SK-N-SH treated with all-trans-retinoic acid at 6 μM for 48 hours (cell line): ENCODE results near the gene FAM185A.

Source experiments
- ATAC-seq: fragments of 200-7000 bp; cut with Tn5 transposase; 3 replicates; pipeline ENCODE4 v1.9.1; 2020; ENCODE audit warnings: mild to moderate bottlenecking, moderate library complexity
- CSDC2 ChIP-seq: fragments of 250-450 bp; sonication (Bioruptor Pico); IDR thresholded peaks from 2 replicates; pipeline ENCODE4 v1.5.0; 2020; ENCODE audit warnings: mild to moderate bottlenecking, moderate library complexity
- ESRRG ChIP-seq: fragments of 250-450 bp; sonication (Bioruptor Pico); IDR thresholded peaks from 2 replicates; pipeline ENCODE4 v1.6.1; 2021; ENCODE audit warnings: mild to moderate bottlenecking
- ISL1 ChIP-seq: fragments of 250-450 bp; sonication (Bioruptor Pico); IDR thresholded peaks from 2 replicates; pipeline ENCODE4 v2.1.2; 2022; ENCODE audit warnings: mild to moderate bottlenecking, moderate library complexity
- OSR1 ChIP-seq: fragments of 250-450 bp; sonication (Bioruptor Pico); IDR thresholded peaks from 2 replicates; pipeline ENCODE4 v1.8.0; 2022; ENCODE audit warnings: moderate library complexity, mild to moderate bottlenecking, inconsistent platforms
- SNAI2 ChIP-seq: fragments of 250-450 bp; sonication (Bioruptor Pico); IDR thresholded peaks from 2 replicates; pipeline ENCODE4 v1.5.0; 2020; ENCODE audit warnings: mild to moderate bottlenecking, moderate library complexity
- TCF4 ChIP-seq: fragments of 250-450 bp; sonication (Bioruptor Pico); IDR thresholded peaks from 2 replicates; pipeline ENCODE4 v1.8.0; 2021; ENCODE audit warnings: mild to moderate bottlenecking, moderate library complexity, borderline replicate concordance
- TOX ChIP-seq: fragments of 250-450 bp; sonication (Bioruptor Pico); IDR thresholded peaks from 2 replicates; pipeline ENCODE4 v1.8.0; 2021; ENCODE audit warnings: mild to moderate bottlenecking, moderate library complexity, borderline replicate concordance
- ZC3H10 ChIP-seq: fragments of 250-450 bp; sonication (Bioruptor Pico); IDR thresholded peaks from 2 replicates; pipeline ENCODE4 v1.5.1; 2021; ENCODE audit warnings: mild to moderate bottlenecking, moderate library complexity
- ZFP3 ChIP-seq: fragments of 250-450 bp; sonication (Bioruptor Pico); IDR thresholded peaks from 2 replicates; pipeline ENCODE4 v1.5.0; 2020; ENCODE audit warnings: mild to moderate bottlenecking, moderate library complexity
- ZNF70 ChIP-seq: fragments of 450-650 bp; formaldehyde crosslinking; IDR thresholded peaks from 2 replicates; pipeline ENCODE4 v1.5.0; 2020; ENCODE audit warnings: mild to moderate bottlenecking, moderate library complexity
- ZNF8 ChIP-seq: fragments of 450-650 bp; formaldehyde crosslinking; IDR thresholded peaks from 2 replicates; pipeline ENCODE4 v1.5.0; 2020; ENCODE audit warnings: mild to moderate bottlenecking, moderate library complexity
- TF ChIP-seq, protein P1 (sequence below): fragments of 250-450 bp; sonication (Bioruptor Pico); IDR thresholded peaks from 2 replicates; pipeline ENCODE4 v1.5.1; 2021; ENCODE audit warnings: mild to moderate bottlenecking, moderate library complexity
- TF ChIP-seq, protein P2 (sequence below): fragments of 250-450 bp; sonication (Bioruptor Pico); IDR thresholded peaks from 2 replicates; pipeline ENCODE4 v1.8.0; 2020; ENCODE audit warnings: mild to moderate bottlenecking, moderate library complexity, borderline replicate concordance
- TF ChIP-seq, protein P3 (sequence below): fragments of 250-450 bp; sonication (Bioruptor Pico); IDR thresholded peaks from 2 replicates; pipeline ENCODE4 v1.5.1; 2020; ENCODE audit warnings: low read depth, mild to moderate bottlenecking, moderate library complexity
- TF ChIP-seq, protein P4 (sequence below): fragments of 250-450 bp; sonication (Bioruptor Pico); IDR thresholded peaks from 2 replicates; pipeline ENCODE4 v1.8.0; 2021; ENCODE audit warnings: low read depth, mild to moderate bottlenecking, moderate library complexity, borderline replicate concordance
- TF ChIP-seq, protein P5 (sequence below): fragments of 250-450 bp; sonication (Bioruptor Pico); IDR thresholded peaks from 2 replicates; pipeline ENCODE4 v1.5.0; 2020; ENCODE audit warnings: mild to moderate bottlenecking, moderate library complexity

Gene FAM185A

DNA sequence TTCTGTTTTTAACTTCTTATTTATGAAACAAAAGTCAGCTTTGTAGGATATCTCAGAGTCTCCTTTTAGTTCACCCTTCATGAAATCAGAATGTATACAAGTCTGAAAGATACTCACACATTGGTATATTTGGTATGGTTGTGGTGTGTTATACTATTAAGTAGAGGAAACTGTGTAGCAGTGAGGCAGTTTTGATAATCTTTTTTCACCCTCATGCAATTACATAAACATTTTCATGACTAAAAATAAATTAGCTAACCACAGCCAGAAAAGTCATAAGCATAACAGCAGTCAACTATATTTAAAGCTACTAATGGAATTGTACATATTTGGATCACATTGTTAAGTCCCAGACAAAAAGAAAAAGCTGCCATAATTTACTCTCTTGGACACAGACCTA lies 62.1 kb downstream of the FAM185A start:
- ATAC-seq = peak; percentile 14; the same call in 2 of the 3 replicates
- TF ChIP-seq, protein P1, sequence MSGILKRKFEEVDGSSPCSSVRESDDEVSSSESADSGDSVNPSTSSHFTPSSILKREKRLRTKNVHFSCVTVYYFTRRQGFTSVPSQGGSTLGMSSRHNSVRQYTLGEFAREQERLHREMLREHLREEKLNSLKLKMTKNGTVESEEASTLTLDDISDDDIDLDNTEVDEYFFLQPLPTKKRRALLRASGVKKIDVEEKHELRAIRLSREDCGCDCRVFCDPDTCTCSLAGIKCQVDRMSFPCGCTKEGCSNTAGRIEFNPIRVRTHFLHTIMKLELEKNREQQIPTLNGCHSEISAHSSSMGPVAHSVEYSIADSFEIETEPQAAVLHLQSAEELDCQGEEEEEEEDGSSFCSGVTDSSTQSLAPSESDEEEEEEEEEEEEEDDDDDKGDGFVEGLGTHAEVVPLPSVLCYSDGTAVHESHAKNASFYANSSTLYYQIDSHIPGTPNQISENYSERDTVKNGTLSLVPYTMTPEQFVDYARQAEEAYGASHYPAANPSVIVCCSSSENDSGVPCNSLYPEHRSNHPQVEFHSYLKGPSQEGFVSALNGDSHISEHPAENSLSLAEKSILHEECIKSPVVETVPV (CRISPR knock-in tag) = no peak
- TF ChIP-seq ISL1 (CRISPR knock-in tag) (peak; percentile 16; the same call in 1 of the 2 replicates), CSDC2 (CRISPR knock-in tag) (no peak)

DNA sequence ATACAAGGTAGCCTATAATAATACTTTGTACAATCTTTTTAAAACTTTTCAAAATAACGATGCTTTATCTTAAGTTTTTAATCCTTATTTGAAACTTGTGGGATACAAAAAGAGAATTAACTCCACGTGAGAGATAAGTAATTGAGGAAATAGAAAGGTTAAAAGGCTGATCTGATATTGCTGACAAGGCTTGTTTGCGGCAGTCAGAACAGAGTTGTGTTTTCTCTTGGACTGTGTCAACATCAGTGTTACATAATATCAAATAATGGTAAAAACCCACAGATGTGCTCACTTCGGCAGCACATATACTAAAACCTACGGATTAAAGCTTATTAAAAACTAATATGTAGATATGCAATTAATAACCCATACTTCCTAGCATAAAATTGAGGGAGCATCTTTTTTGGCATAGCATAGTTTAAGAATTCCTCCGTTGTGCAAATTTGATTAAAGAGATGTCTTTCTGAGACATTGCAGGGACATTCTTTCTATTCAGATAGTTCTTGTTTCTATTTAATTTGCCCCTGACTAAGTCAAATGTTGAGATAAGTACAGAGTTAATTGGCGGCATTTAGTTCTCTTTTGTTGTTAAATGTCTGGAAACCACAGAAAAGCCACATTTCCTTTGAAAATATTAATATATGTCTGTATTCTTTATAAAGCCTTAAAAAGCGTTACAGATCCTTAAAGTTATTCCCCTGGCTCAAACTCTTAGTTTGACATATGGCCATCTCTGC lies 63.3 kb downstream of the FAM185A start:
- peak; percentile 79 for ATAC-seq
- TF ChIP-seq, protein P2, sequence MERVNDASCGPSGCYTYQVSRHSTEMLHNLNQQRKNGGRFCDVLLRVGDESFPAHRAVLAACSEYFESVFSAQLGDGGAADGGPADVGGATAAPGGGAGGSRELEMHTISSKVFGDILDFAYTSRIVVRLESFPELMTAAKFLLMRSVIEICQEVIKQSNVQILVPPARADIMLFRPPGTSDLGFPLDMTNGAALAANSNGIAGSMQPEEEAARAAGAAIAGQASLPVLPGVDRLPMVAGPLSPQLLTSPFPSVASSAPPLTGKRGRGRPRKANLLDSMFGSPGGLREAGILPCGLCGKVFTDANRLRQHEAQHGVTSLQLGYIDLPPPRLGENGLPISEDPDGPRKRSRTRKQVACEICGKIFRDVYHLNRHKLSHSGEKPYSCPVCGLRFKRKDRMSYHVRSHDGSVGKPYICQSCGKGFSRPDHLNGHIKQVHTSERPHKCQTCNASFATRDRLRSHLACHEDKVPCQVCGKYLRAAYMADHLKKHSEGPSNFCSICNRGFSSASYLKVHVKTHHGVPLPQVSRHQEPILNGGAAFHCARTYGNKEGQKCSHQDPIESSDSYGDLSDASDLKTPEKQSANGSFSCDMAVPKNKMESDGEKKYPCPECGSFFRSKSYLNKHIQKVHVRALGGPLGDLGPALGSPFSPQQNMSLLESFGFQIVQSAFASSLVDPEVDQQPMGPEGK = peak; percentile 96
- no peak; the same call in 1 of the 2 replicates for TF ChIP-seq TOX (CRISPR knock-in tag)
- TF ChIP-seq ZC3H10 (CRISPR knock-in tag) = peak; percentile 93
- TF ChIP-seq, protein P3, sequence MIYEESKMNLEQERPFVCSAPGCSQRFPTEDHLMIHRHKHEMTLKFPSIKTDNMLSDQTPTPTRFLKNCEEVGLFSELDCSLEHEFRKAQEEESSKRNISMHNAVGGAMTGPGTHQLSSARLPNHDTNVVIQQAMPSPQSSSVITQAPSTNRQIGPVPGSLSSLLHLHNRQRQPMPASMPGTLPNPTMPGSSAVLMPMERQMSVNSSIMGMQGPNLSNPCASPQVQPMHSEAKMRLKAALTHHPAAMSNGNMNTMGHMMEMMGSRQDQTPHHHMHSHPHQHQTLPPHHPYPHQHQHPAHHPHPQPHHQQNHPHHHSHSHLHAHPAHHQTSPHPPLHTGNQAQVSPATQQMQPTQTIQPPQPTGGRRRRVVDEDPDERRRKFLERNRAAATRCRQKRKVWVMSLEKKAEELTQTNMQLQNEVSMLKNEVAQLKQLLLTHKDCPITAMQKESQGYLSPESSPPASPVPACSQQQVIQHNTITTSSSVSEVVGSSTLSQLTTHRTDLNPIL (CRISPR knock-in tag) = peak; percentile 97
- TF ChIP-seq, protein P1 (CRISPR knock-in tag) = 0 out of 2 replicates have a peak, but pooled peaks have one; percentile 89
- no peak for TF ChIP-seq OSR1 (CRISPR knock-in tag)
- TF ChIP-seq ISL1 (CRISPR knock-in tag) = peak; percentile 99
- TF ChIP-seq, protein P4, sequence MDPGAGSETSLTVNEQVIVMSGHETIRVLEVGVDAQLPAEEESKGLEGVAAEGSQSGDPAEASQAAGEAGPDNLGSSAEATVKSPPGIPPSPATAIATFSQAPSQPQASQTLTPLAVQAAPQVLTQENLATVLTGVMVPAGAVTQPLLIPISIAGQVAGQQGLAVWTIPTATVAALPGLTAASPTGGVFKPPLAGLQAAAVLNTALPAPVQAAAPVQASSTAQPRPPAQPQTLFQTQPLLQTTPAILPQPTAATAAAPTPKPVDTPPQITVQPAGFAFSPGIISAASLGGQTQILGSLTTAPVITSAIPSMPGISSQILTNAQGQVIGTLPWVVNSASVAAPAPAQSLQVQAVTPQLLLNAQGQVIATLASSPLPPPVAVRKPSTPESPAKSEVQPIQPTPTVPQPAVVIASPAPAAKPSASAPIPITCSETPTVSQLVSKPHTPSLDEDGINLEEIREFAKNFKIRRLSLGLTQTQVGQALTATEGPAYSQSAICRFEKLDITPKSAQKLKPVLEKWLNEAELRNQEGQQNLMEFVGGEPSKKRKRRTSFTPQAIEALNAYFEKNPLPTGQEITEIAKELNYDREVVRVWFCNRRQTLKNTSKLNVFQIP = peak; percentile 98; the same call in 1 of the 2 replicates
- no peak for TF ChIP-seq ZFP3 (CRISPR knock-in tag)
- TF ChIP-seq ZNF70 (CRISPR knock-in tag) = no peak
- TF ChIP-seq CSDC2 (CRISPR knock-in tag) = no peak
- TF ChIP-seq TCF4 (CRISPR knock-in tag) = peak; percentile 98
- peak; percentile 34; the same call in 1 of the 2 replicates for TF ChIP-seq ZNF8 (CRISPR knock-in tag)
- TF ChIP-seq ESRRG (CRISPR knock-in tag) = peak; percentile 85; the same call in 1 of the 2 replicates
- TF ChIP-seq SNAI2 (CRISPR knock-in tag) = peak; percentile 69
- TF ChIP-seq, protein P5, sequence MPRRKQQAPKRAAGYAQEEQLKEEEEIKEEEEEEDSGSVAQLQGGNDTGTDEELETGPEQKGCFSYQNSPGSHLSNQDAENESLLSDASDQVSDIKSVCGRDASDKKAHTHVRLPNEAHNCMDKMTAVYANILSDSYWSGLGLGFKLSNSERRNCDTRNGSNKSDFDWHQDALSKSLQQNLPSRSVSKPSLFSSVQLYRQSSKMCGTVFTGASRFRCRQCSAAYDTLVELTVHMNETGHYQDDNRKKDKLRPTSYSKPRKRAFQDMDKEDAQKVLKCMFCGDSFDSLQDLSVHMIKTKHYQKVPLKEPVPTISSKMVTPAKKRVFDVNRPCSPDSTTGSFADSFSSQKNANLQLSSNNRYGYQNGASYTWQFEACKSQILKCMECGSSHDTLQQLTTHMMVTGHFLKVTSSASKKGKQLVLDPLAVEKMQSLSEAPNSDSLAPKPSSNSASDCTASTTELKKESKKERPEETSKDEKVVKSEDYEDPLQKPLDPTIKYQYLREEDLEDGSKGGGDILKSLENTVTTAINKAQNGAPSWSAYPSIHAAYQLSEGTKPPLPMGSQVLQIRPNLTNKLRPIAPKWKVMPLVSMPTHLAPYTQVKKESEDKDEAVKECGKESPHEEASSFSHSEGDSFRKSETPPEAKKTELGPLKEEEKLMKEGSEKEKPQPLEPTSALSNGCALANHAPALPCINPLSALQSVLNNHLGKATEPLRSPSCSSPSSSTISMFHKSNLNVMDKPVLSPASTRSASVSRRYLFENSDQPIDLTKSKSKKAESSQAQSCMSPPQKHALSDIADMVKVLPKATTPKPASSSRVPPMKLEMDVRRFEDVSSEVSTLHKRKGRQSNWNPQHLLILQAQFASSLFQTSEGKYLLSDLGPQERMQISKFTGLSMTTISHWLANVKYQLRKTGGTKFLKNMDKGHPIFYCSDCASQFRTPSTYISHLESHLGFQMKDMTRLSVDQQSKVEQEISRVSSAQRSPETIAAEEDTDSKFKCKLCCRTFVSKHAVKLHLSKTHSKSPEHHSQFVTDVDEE (CRISPR knock-in tag) = peak; percentile 87; the same call in 1 of the 2 replicates
